GM19043 (cell line): Measurements from ENCODE around the gene ZC3H13.

Experiments used
- ATAC-seq: cut with Tn5 transposase; IDR thresholded peaks from one replicate; pipeline ENCODE4 v1.9.1; 2021; ENCODE audit warnings: low read depth; ENCODE audit not compliant: unreplicated experiment

ZC3H13 gene, protein sequence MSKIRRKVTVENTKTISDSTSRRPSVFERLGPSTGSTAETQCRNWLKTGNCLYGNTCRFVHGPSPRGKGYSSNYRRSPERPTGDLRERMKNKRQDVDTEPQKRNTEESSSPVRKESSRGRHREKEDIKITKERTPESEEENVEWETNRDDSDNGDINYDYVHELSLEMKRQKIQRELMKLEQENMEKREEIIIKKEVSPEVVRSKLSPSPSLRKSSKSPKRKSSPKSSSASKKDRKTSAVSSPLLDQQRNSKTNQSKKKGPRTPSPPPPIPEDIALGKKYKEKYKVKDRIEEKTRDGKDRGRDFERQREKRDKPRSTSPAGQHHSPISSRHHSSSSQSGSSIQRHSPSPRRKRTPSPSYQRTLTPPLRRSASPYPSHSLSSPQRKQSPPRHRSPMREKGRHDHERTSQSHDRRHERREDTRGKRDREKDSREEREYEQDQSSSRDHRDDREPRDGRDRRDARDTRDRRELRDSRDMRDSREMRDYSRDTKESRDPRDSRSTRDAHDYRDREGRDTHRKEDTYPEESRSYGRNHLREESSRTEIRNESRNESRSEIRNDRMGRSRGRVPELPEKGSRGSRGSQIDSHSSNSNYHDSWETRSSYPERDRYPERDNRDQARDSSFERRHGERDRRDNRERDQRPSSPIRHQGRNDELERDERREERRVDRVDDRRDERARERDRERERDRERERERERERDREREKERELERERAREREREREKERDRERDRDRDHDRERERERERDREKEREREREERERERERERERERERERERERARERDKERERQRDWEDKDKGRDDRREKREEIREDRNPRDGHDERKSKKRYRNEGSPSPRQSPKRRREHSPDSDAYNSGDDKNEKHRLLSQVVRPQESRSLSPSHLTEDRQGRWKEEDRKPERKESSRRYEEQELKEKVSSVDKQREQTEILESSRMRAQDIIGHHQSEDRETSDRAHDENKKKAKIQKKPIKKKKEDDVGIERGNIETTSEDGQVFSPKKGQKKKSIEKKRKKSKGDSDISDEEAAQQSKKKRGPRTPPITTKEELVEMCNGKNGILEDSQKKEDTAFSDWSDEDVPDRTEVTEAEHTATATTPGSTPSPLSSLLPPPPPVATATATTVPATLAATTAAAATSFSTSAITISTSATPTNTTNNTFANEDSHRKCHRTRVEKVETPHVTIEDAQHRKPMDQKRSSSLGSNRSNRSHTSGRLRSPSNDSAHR (N-terminal part only)

DNA sequence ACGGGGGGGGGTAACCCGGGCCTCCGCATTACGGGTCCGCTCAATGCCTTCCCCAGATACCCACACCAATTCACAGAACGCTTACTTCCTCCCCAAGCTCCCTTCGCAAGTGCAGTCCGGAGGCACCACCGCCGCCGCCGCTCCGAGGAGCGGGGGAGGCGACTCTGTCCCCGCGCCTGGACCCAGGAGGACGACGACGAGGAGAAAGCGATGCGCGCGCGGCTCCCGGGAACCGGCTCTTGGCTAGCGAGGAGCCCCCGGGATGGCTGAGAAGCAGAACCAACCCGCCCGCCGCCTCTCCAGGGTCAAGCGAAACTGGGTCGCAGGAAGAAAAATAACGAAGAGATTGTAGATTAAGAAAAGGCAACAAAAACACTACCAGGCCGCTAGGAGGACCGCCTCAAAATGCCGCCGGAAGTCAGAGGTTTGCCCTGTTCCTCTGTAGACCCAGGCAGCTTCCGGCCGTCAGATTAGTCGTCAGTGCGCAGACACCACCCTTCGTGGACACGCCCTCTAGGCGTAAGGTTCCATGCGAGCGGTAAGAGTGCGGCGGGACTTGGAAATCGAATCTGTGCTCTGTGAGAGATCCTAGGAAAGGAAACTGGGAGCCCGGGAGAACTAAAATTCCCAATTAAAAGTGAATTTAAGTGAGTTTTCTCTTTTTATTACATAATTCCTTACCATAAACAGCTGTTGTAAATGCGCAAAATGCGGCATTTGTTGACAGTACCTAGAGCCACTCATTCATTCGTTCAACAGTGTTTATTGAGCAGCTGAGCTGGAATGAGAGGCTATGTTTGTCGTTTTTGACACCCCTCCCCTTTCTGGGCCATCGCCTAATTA is at the start of gene ZC3H13:
Gene ZC3H13 (minus strand): TSS at position 428 of the 843 bp plus-strand sequence. CDS start 7,239 bp downstream, outside the sequence.
- ATAC-seq = peak; percentile 100

DNA sequence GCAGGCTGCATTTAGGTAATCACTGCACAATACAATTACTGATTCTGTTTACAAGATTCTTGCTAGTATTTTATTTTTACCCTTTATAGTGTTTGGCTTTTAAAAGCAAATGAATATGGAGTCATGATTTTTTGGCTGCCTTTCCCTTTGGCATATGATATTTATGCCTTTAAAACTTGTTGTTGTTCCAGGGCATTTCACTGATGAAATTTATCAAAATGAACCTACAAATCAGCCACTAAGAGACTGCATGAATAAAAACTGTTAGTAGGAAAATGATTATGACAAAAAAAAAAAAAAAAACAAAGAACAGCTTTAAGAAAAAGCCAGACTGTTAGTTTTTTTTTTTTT is 49.7 kb upstream of the ZC3H13 start:
- no peak for ATAC-seq

DNA sequence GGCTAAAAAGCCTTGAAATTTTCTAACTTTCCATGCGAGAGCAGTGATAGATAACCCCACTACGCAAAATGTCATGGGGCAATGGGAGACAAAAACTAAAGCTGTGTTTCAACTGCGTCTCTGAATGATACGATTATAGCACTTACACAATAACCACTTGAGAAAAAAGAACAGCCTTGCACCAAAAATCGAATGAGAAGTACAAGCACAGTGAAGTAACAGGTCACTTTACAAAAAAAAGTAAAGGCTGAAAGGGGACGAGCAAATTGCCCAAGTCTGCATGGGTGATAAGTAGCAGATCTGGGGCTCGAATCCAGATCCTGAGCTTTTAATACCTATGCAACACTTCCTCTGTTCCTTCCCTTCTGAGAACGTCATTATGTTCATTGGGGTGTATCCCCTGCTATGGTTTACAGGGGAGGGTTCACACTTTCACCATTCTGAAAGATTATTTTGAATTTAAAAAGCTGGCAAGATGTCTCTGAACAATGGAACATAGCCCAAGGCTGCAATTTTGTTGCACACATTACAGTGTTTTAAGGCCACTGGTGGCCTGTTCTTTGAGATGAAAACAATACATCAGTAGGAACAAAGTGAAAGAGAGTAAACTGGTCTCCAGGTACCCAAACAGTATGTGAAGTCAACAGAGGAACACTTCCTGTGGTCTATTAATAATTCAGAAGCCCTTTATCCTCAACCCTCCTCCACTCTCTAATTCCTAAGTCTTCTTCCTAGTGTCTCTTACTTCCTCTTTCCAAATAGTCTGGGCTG is 49.1 kb upstream of the ZC3H13 start:
- ATAC-seq = no peak

DNA sequence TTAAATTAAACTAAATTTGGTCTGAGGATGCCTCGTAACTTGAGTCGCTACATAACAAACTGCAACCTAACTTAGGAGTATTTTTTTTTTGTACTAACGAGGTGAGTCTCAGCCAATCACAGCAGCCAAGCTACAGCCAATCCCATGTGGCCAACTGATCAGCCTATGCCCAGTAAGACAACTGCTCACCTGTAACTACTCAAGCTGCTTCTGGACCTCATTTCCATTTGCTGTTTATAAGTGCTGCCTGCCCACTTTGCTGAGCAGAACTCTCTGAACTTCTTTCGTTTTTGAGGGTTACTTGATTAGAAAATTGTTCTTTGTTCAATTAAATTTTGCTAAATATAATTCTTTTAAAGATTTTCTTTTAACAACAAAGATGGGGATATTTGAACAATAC is 48.5 kb upstream of the ZC3H13 start:
- no peak for ATAC-seq

DNA sequence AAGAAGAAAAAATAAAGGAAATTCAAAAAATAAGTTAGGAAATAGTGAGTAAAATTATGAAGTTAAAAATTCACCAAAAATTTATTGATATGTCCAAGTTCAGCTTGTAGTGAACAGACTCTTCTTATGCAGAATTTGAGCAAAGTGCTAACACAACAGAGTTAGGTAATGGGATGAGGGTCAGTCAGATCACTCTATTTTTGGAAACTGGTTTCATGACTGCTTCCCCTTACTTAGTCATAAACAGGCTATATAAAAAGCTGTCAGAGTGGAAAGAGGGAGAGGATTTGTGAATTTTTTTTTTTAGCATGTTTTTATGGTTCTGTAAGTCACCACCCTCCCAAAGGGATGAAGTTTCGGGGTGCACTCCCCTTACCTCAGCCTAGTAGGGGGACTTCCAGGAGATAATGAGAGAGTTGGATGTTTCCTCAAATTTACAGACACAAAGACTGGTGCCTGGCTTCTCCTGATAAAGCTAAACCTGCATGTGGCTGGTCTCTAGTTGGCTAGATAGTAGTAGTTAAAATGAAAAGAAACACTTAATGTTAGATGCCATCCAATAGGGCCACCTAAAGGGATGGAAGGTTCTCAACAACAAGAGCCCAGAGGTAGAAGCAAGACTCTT is 47.8 kb upstream of the ZC3H13 start:
- no peak for ATAC-seq

DNA sequence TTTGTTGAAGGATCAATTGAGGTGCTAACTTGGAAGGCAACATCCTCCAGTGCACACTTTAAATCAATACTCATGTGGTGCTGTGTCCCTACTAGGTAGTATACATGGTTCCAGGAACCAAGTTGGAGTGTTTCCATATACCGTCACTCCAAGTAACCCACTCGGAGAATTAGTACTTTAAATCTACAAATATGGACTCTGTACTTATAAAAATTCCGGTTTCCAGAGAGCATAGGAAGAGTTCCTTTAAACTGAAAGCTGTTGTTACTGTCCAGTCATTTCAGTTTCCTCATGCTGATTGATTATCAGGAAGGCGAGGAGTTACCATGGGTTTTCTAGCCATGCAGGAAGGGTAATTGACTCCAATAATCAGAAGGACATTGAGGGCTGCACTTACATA is 45.1 kb upstream of the ZC3H13 start:
- ATAC-seq = no peak

DNA sequence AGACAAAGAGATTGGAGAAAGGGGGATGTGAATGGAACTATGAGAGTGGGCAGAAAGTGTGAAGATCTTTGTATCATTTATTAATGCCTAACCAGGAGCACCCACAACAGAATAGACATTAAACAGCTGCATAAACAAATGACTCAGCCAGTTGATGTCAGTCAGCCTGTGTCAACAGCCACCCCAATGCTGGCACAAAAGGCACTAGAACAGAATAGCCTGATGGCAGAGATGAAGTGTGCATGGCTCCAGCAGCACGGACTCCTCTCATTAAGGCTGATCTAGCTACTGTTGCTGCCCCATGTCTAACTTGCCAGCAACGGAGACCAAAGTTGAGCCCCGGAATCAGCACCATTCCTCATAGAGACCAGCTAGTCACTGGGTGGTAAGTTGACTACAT is 44.5 kb upstream of the ZC3H13 start:
- no peak for ATAC-seq

DNA sequence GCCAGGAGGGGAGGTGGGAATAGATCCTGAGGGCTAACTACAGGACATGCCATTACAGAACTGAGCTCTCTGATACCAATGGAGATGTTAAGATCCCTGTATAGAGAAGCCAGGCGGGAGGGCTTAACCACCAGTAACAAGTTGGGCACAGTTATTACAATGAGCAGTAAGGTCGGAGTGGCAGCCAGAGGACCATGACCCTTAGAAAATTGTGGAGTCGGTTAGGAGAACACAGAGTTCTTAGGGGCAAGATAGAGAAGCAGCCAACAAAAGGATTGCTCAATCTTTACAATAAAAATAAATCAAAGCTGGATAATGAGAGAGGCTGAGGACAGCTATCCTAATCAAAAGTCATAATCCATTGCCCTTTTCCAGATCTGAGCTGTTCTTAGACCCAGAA is 41.9 kb upstream of the ZC3H13 start:
- ATAC-seq = no peak

DNA sequence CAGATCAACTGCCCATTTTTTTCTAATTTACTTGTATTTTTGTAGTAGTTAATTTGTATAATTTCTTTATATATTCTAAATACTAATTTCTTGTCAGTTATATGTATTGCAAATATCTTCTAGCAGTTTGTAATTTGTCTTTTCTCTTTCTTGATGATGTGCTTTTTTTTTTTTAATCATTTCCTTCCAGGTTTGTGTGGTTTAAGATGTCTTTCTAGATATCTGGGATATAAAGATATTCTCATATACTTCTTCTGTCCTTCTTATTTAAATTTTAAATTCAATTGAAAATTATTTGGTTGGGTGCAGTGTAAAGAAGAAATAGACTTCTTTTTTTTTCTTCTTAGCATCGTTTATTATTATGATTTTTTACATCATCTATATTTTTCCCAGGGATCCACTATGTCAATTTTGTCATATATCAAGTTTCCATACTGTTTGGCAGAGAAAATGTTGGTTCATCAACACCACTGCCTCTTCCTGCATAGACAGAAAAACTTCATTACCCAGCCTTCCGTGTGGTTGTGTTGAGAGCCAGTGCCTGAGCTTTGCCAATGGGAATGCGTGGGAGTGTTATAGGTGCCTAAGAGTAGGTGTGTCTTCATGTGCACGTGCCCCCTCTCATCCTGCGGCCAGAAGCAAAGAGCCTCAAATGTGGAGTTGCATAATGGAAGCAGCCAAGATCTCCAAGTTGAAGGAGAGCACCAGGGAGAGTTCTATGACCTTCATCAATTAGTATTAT is 36.4 kb upstream of the ZC3H13 start:
- no peak for ATAC-seq

DNA sequence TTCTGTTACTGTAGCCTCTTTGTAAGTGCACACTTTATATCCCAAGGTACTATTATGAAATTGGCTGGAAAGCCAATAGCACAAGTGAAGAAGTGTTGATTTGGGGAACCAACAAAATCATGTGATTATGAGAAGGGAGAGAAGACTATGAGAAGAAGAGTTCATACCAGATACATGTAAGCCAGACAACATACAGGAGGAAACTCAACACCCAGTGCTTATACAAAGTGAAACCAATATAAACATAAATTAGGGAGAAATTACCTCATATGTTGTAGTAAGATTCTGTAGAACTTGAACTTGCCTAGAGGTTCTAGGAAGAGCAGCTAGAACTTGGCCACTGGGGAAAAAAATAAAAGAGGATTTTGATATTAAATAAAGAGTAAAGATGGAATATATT is 34.9 kb upstream of the ZC3H13 start:
- ATAC-seq = no peak

DNA sequence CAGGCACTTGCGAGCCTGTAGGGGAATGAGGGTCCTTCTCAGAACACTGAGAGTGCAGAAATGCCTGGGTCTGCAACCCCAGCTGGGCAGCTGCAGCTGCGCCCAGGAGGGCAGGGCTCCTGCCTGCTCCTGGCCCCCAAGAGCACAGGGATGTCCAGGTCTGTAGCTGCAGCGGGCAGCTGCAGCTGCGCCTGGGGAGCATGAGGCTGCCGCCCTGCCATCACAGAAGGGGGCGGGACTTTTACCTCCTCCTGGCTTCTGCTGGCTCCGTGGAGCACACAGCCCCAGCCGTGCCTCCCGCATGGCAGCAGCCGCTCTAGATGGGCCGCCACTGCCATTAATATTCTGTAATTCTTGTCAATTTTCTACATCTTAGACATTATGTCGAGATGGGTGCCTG is 34.4 kb upstream of the ZC3H13 start:
- no peak for ATAC-seq

DNA sequence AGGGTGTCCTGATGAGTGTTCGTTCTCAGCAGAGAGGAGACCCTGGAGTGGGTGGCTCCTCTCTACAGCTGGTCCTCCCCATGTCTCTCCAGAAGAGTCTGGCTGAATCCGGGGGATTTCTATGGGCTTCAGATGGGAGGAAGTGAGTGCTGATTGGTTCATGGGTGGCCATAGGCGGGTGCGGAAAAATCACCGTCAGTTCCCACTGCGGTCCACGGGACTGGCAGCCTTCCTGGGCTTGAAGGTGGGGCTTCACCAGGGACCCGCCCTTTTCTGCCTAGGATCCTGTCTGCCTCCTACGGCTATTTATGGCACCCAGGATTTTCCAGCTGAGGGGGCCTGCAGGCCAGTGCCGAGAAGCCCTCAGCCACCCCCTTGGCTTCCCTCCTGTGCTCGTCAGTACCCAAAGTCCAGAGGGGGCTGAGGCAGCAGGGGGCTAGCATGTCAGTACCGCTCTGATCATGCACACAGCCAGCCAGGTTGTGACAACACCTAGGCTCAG is 33.9 kb upstream of the ZC3H13 start:
- ATAC-seq = no peak

DNA sequence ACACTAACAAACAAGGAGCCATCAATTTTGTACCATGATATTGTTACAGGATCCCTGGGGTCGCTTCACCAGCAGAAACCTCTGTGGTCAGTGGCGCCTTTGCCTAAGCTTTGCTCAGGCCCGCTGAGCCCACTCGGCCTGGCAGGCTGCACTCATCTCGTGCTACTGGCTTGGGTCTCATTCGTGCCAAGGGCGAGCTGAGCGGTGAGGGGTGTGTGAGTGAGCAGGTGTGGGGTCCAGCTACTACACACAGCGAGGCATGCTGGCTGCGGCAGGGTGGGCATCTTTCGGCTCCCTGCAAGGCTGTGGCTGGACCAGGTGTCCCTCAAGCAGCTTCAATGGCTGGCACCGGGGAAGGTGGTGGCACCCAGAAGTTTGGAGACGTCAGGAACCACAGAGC is 33.2 kb upstream of the ZC3H13 start:
- ATAC-seq = no peak

DNA sequence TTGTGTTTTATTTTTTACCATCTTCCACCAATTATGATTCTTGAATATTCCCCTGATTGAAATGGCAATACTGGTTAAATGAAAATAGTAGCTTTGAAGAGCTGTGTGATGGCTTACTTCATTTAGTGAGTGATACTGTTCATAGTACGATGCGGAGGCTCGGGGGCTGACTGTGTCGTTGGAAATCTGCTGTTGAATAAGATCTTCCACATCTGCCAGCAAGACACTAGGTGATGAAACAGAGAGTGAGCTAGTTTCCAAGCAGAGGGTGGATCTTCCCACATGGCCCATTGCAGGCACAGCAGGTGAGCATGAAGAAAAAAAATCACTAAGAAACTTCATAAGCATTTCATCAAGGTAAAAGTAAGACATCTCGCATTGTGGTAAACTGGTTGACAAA is 29.8 kb upstream of the ZC3H13 start:
- ATAC-seq = no peak

DNA sequence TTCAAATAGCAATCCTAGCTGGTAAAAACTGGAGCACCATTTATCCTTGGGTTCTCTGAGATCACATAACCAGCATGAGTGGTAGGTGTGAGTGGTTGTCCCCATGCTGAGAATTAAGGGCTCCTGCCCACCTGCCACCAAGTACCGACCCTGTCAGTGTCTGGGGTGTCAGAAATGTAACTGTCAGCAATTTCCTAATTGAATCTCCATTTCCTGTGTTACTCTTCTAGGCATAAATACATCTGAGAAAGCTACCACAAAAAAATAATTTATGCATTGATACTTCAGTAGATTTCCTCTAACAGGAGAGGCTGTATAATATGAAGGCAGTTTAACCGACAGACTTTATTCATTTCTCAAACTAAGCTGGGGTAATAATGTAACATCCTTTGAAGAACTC is 27.2 kb upstream of the ZC3H13 start:
- no peak for ATAC-seq

DNA sequence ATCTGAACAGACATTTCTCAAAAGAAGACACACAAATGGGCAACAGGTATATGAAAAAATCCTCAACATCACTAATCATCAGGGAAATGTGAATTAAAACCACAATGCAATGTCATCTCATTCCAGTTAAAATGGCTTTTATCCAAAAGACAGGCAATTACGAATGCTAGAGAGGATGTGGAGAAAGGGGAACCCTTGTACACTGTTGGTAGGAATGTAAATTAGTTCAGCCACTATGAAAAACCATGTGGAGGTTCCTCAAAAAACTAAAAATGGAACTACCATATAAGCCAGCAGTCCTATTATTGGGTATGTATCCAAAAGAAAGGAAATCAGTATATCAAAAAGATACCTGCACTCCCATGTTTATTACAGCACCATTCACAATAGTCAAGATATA is 24.7 kb upstream of the ZC3H13 start:
- no peak for ATAC-seq

DNA sequence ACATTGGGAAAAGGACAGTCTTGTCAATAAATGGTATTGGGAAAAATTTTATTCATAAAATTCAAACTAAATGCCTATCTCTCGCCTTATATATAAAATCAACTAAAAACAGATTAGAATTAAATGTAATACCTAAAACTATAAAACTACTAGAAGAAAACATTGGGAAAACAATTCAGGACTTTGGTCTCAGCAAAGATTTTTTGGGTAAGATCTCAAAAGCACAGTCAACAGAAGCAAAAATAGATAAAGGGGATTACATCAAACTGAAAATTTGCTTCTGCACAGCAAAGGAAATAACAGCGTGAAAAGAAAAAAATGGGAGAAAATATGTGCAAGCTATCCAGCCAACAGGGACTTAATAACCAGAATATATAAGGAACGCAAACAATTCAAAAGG is 24.3 kb upstream of the ZC3H13 start:
- ATAC-seq = no peak

DNA sequence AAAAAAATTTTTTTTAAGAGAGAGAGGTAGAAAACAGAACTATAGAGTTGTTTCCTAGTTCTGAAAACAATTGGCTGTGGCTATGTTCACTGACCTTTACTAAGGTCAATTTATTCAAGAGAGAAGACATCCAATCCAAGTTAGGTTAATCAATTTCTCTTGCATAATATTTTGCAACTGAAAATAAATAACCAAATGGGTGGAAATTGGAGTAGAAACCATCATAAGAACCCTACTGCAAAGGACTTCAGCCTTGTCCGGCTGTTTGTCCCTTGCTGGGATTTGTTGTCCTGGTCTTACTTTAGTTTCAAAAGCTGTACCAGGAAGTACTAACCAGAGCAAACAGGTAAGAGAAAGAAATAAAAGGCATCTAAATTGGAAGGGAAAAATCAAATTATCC is 23.3 kb upstream of the ZC3H13 start:
- ATAC-seq = no peak
